Measurements from ENCODE around the gene ITM2C. TPM values are rescaled to one million over a fixed set of nuclear protein-coding genes. Genes with fewer than 3 reads are reported as not detected.

Gene ITM2C
- total RNA-seq, 1 donor from 2014 or later: 144 TPM

GRCh38 chr2:230872151-230872967 lies 7.6 kb downstream of the ITM2C start:
- Histone ChIP-seq H3K4me3 (ENCODE audit: low read depth, low read length) (no peak overlapping the region), H3K27me3 (ENCODE audit: control insufficient read depth, insufficient read depth, low read length) (no peaks in the 10 kb centered on the region), H3K36me3 (ENCODE audit: control insufficient read depth, insufficient read depth, low read length) (peaks cover 6% of the 10 kb centered on the region)
- no peak for TF ChIP-seq CTCF (IDR thresholded peaks at IDR 0.05; ENCODE audit: insufficient read depth, low read length, poor library complexity, severe bottlenecking)
- no peak for DNase-seq (ENCODE audit: low read depth)

- H3K36me3 ChIP-seq (ENCODE audit: control insufficient read depth, insufficient read depth, low read length): peaks cover 6% of the 10 kb centered on the region
- no peaks in the 10 kb centered on the region for H3K27me3 ChIP-seq (ENCODE audit: control insufficient read depth, insufficient read depth, low read length)
- H3K4me3 ChIP-seq (ENCODE audit: low read depth, low read length): no peak overlapping the region
- TF ChIP-seq CTCF (IDR thresholded peaks at IDR 0.05; ENCODE audit: insufficient read depth, low read length, poor library complexity, severe bottlenecking): no peak
- DNase-seq (ENCODE audit: low read depth): no peak
Observed at GRCh38 chr2:230872968-230873660, 8.4 kb downstream of the ITM2C start.

- DNase-seq (ENCODE audit: low read depth): no peak
- Histone ChIP-seq H3K36me3 (ENCODE audit: control insufficient read depth, insufficient read depth, low read length) (peaks cover 6% of the 10 kb centered on the region), H3K27me3 (ENCODE audit: control insufficient read depth, insufficient read depth, low read length) (no peaks in the 10 kb centered on the region), H3K4me3 (ENCODE audit: low read depth, low read length) (no peak overlapping the region)
- no peak for TF ChIP-seq CTCF (IDR thresholded peaks at IDR 0.05; ENCODE audit: insufficient read depth, low read length, poor library complexity, severe bottlenecking)
Observed at GRCh38 chr2:230873661-230874401, 9.1 kb downstream of the ITM2C start.

- no peak for TF ChIP-seq CTCF (IDR thresholded peaks at IDR 0.05; ENCODE audit: insufficient read depth, low read length, poor library complexity, severe bottlenecking)
- no peak for DNase-seq (ENCODE audit: low read depth)
Observed at GRCh38 chr2:230874456-230874855, 9.7 kb downstream of the ITM2C start.

GRCh38 chr2:230874876-230875275 lies 10.1 kb downstream of the ITM2C start:
- DNase-seq (ENCODE audit: low read depth): no peak
- no peak for TF ChIP-seq CTCF (IDR thresholded peaks at IDR 0.05; ENCODE audit: insufficient read depth, low read length, poor library complexity, severe bottlenecking)
- Histone ChIP-seq H3K36me3 (ENCODE audit: control insufficient read depth, insufficient read depth, low read length) (peaks cover 9% of the 10 kb centered on the region), H3K27me3 (ENCODE audit: control insufficient read depth, insufficient read depth, low read length) (no peaks in the 10 kb centered on the region), H3K4me3 (ENCODE audit: low read depth, low read length) (no peak overlapping the region)

More at GRCh38 chr2:230874456-230874855, 9.7 kb downstream of the ITM2C start:
- no peak overlapping the region for H3K4me3 ChIP-seq (ENCODE audit: low read depth, low read length)
- no peaks in the 10 kb centered on the region for H3K27me3 ChIP-seq (ENCODE audit: control insufficient read depth, insufficient read depth, low read length)
- peaks cover 9% of the 10 kb centered on the region for H3K36me3 ChIP-seq (ENCODE audit: control insufficient read depth, insufficient read depth, low read length)
